ENCODE data around the gene NF2. TPM values are rescaled to one million over a fixed set of nuclear protein-coding genes. Genes with fewer than 3 reads are reported as not detected.
"Not testable (repeated sequence)": the region's sequence is repeated elsewhere in the genome, so short reads cannot be mapped to it uniquely, and the experiment has no call there.

Gene NF2
- total and polyA plus RNA-seq, 2 experiments from 2014 or later = 14.4 to 54.5 TPM

DNA sequence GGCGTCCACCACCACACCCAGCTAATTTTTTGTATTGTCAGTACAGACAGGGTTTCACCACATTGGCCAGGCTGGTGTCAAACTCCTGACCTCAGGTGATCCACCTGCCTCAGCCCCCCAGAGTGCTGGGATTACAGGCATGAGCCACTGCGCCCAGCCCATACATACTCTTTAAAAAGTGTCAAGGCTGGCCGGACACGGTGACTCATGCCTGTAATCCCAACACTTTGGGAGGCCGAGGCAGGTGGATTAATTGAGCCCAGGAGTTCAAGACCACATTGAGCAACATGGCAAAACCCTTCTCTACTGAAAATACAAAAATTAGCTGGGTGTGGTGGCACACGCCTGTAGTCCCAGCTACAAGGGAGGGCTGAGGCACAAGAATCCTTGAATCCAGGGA, 9.0 kb upstream of the NF2 start:
- H3K4me2 ChIP-seq; ATAC-seq; H2AFZ ChIP-seq; H3F3A ChIP-seq (replicated peaks; ENCODE audit: low read depth); H3K9me2 ChIP-seq (ENCODE audit: insufficient read depth); H3K4me1 ChIP-seq (ENCODE audit: insufficient read depth); H3K4me3 Mint-ChIP-seq; H3K4me1 Mint-ChIP-seq; H3K9me3 Mint-ChIP-seq; H3K36me3 ChIP-seq (ENCODE audit: insufficient read depth); H3K27ac ChIP-seq (ENCODE audit: low read depth); H3K27me3 Mint-ChIP-seq (ENCODE audit: insufficient read depth, low read depth, poor library complexity); H3K36me3 Mint-ChIP-seq (ENCODE audit: low read depth); DNase-seq (ENCODE audit: low spot score); H4K20me1 ChIP-seq (replicated peaks; ENCODE audit: insufficient read depth); H3K27ac Mint-ChIP-seq; H3K79me2 ChIP-seq (replicated peaks; ENCODE audit: insufficient read depth); H3K4me3 ChIP-seq: not testable (repeated sequence)
- peaks cover 29% of the 10 kb centered on the region for H3K27me3 ChIP-seq (ENCODE audit: insufficient read depth)

DNA sequence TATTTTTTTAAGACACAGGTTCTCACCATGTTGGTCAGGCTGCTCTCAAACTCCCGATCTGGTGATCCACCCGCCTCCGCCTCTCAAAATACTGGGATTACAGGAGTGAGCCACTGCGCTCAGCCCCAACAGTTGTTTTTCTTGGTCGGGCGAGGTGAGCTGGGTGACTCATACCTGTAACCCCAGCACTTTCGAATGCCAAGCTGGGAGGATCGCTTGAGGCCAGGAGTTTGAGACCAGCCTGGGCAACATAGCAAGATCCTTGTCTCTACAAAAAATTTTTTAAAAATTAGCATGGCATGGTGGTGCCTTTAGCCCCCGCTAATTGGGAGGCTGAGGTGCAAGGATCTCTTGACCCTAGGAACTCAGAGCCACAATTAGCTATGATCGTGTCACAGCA, 7.0 kb upstream of the NF2 start:
- Histone ChIP-seq H3K4me3 (no peak overlapping the region), H3K79me2 (replicated peaks; ENCODE audit: insufficient read depth) (no peaks in the 10 kb centered on the region), H3K9me2 (ENCODE audit: insufficient read depth) (no peaks in the 10 kb centered on the region), H3K4me2 (no peak overlapping the region), H2AFZ (no peak overlapping the region), H3K4me1 (ENCODE audit: insufficient read depth) (peaks cover 4% of the 10 kb centered on the region; the same call in 1 of the 2 replicates), H3K27ac (ENCODE audit: low read depth) (no peak overlapping the region), H3F3A (replicated peaks; ENCODE audit: low read depth) (peaks cover 6% of the 10 kb centered on the region), H4K20me1 (replicated peaks; ENCODE audit: insufficient read depth) (no peaks in the 10 kb centered on the region), H3K36me3 (ENCODE audit: insufficient read depth) (no peaks in the 10 kb centered on the region), H3K27me3 (ENCODE audit: insufficient read depth) (peaks cover 31% of the 10 kb centered on the region)
- Mint-ChIP-seq H3K27ac (no peak overlapping the region), H3K9me3 (peaks cover 3% of the 10 kb centered on the region; the same call in 1 of the 3 replicates), H3K4me3 (no peak overlapping the region), H3K36me3 (ENCODE audit: low read depth) (no peaks in the 10 kb centered on the region), H3K4me1 (peaks cover 3% of the 10 kb centered on the region; the same call in 1 of the 3 replicates), H3K27me3 (ENCODE audit: insufficient read depth, low read depth, poor library complexity) (no peaks in the 10 kb centered on the region)
- TF ChIP-seq NANOG (IDR thresholded peaks at IDR 0.05; ENCODE audit: borderline replicate concordance) = no peak
- TF ChIP-seq CREB1 (CRISPR knock-in tag; IDR thresholded peaks at IDR 0.05; ENCODE audit: low read depth) = no peak
- TF ChIP-seq, protein P1, sequence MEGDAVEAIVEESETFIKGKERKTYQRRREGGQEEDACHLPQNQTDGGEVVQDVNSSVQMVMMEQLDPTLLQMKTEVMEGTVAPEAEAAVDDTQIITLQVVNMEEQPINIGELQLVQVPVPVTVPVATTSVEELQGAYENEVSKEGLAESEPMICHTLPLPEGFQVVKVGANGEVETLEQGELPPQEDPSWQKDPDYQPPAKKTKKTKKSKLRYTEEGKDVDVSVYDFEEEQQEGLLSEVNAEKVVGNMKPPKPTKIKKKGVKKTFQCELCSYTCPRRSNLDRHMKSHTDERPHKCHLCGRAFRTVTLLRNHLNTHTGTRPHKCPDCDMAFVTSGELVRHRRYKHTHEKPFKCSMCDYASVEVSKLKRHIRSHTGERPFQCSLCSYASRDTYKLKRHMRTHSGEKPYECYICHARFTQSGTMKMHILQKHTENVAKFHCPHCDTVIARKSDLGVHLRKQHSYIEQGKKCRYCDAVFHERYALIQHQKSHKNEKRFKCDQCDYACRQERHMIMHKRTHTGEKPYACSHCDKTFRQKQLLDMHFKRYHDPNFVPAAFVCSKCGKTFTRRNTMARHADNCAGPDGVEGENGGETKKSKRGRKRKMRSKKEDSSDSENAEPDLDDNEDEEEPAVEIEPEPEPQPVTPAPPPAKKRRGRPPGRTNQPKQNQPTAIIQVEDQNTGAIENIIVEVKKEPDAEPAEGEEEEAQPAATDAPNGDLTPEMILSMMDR (conservative IDR thresholded peaks at IDR 0.05; ENCODE audit: low read depth in 2 of 2) = no peak
- no peak for ATAC-seq
- DNase-seq (ENCODE audit: low spot score) = no peak

DNA sequence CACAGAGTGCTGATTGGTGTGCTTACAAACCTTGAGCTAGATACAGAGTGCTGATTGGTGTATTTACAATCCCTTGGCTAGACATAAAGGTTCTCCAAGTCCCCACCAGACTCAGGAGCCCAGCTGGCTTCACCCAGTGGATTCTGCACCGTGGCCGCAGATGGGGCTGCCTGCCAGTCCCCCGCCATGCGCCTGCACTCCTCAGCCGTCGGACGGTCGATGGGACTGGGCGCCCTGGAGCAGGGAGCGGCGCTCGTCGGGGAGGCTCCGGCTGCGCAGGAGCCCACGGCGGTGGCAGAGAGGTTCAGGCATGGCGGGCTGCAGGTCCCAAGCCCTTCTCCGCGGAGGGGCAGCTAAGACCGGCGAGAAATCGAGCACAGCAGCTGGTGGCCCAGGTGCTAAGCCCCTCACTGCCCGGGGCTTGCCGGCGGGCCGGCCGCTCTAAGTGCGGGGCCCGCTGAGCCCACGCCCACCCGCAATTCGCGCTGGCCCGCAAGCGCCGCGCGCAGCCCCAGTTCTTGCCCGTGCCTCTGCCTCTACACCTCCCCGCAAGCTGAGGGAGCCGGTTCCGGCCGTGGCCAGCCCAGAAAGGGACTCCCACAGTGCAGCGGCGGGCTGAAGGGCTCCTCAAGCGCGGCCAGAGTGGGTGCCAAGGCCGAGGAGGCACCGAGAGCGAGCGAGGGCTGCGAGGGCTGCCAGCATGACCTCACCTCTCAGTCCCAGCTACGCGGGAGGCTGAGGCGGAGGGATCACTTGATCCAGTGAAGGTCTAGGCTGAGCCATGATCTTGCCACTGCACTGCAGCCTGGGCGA, 5.4 kb upstream of the NF2 start:
- peak; percentile 16; the same call in 1 of the 2 replicates for TF ChIP-seq POLR2AphosphoS5 (IDR thresholded peaks at IDR 0.05; ENCODE audit: low read depth)
- H3K27me3 Mint-ChIP-seq (ENCODE audit: insufficient read depth, low read depth, poor library complexity); H3K27ac ChIP-seq (ENCODE audit: low read depth); H3K4me3 Mint-ChIP-seq; H3K36me3 Mint-ChIP-seq (ENCODE audit: low read depth); H3K36me3 ChIP-seq (ENCODE audit: insufficient read depth); H3K27ac Mint-ChIP-seq; H4K20me1 ChIP-seq (replicated peaks; ENCODE audit: insufficient read depth); H3K4me1 ChIP-seq (ENCODE audit: insufficient read depth); H3K79me2 ChIP-seq (replicated peaks; ENCODE audit: insufficient read depth); H3K4me1 Mint-ChIP-seq; H3K9me2 ChIP-seq (ENCODE audit: insufficient read depth); H3F3A ChIP-seq (replicated peaks; ENCODE audit: low read depth); H3K9me3 Mint-ChIP-seq: not testable (repeated sequence)
- peak; percentile 54 for DNase-seq (ENCODE audit: low spot score)
- Histone ChIP-seq H3K27me3 (ENCODE audit: insufficient read depth) (peaks cover 31% of the 10 kb centered on the region), H2AFZ (peak overlapping the region; percentile 93), H3K4me3 (peak overlapping the region; percentile 60), H3K4me2 (peak overlapping the region; percentile 77)
- peak; percentile 54 for ATAC-seq
